ENCODE data around the gene ATPAF1. TPM values are rescaled to one million over a fixed set of nuclear protein-coding genes. Genes with fewer than 3 reads are reported as not detected.

ATPAF1 gene
- total RNA-seq, 1 donor from 2014 or later, result 52.3 TPM

DNA sequence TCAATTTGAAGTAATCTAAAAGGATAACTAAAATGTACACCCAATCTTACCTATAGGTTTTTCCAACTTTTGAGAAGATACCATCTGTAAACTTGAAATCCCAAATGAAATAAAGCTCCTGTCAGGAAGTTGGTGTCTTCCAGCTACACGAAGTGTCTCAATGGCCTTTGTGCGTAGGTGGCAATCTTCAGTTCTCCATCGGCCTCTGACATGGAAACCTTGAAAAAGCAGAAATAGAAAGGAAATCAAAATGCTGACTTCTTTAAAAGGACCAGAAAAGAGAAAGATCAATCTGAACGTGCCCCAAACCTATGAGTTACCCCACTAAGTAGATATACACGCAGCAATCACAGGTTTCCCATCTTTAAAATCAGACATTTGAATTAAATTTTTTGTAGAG is 74.1 kb downstream of the ATPAF1 start:
- DNase-seq (ENCODE audit: low spot score), result no peak

DNA sequence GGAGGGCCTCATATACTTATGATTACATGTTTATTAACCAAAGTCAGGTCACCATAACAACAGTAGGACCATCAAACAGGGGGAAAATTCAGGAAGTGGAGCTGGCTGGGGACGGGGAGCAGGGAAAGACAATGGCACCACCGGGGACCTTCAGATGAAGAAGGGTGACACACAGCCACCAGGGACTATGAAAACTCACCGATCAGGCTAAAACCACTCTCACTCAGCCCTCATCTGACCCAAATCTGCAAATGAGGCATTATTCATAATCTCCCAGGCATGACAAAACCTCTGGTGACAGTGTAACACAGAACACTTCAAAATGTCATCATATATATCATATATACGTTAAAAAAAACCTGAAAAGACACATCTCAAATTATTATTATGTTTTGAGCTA is 75.3 kb downstream of the ATPAF1 start:
- no peak for DNase-seq (ENCODE audit: low spot score)

DNA sequence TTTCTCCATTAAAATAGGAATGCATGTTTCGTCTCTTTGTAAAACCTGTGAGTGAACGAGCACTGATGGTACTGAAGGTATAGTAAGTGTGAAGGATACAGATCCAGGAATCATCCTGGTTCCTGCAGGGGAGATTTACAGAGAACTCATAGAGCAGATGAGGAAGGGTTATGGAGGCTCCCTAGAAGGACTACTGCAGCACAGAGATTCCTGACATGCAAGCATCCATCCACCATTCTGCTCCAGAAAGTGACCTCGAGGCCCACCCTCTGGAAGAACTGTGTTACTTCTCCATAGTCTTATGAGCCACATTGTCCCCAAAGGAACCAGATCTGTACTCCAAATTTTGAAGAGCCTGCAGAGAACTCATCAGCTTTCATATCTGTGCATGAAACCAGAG is 78.6 kb downstream of the ATPAF1 start:
- DNase-seq (ENCODE audit: low spot score), result no peak

DNA sequence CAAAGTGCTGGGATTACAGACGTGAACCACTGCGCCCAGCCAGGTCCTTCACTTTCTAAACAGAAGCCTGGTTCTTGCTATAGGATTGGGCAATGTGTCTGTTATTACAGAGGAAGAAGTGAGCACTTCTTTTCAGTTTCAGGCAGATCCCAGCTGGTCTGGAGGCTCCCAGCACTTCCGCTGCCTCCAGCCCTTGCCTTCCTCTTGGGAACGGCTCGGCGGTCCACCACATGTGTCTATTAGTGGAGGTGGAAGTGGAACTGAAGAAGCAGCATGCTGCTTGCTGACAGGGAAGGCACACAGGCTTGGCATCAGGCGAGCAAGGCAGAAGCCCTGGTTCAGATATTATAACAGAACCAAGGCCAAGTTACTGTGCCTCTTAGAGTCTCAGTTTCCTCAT is 81.1 kb downstream of the ATPAF1 start:
- no peak for DNase-seq (ENCODE audit: low spot score)

DNA sequence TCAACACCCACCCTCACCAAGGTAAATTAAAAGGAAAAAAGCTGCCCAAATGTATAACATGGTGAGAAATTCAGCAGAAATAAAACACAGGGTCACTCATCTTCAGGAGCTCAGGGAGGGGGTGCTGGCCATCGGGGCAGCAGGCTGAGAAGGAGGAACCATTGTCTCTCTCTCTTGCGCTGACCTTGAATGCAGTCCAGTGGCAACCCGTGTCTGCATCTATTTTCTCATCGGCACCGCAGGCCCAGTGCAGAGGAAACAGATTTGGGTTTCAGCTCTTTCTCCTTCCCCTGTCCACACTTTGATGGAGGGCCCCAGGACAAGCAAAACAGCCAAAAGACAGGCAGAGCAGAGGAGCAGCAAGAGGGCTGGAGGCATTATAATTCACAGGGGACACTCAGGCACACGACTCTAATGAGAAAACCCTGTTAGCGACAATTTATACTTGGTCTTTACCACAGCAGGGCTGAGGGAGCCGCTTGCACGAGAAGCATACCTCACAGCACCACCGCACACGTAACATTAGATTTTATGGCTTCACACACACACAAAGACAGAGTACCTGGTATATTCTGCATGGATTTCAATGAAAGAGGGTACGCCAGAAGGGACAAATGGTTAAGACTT is 82.7 kb downstream of the ATPAF1 start:
- no peak for DNase-seq (ENCODE audit: low spot score)

DNA sequence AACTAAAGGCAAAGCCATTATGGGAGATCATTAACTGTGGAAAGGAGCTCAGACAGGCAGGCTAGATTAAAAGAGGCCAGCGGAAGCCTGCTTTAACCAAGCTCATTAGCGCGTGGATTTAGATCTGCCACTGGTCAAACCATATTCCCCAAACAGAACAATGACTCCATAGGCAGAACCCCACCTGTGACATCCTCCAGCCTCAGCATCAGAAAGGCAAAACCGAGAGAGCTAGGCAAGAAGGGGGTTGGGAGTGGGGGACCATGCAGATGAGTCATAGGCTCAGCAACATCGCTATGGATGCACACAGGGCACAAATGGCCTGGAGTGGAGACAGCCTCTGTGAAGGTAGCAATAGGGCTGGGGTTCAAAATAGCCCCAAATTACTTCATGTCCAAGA is 84.7 kb downstream of the ATPAF1 start:
- no peak for DNase-seq (ENCODE audit: low spot score)

DNA sequence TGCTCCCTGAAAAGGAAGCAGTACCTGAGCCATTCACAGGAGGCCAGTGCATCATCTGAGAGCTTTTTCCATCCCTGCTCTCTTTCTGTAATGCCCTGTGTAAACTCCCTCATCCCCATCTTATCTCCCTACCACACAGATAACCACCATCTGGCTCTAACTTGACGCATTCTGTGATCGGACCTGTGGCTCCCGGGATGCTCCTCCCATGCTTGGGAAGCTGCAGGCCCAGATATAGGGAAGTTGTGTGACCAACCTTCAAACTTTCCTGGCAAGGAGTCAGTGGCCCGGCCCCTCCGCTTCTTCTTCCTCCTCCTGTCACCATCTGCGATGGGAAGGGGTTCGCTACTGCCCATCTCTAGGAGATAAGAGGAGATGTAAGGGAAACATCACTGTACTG is 85.2 kb downstream of the ATPAF1 start:
- DNase-seq (ENCODE audit: low spot score), result no peak

Other genes starting within 250 kb of the ATPAF1 start
- 0.45 TPM for gene DMBX1, start 178.5 kb downstream of the ATPAF1 start, total RNA-seq
- gene KNCN, start 116.7 kb downstream of the ATPAF1 start, total RNA-seq, result not detected
- 90.8 TPM for gene MKNK1, start 64.1 kb downstream of the ATPAF1 start, total RNA-seq
- 44.6 TPM for gene MOB3C, start 51.6 kb downstream of the ATPAF1 start, total RNA-seq
- gene TEX38, start 3.5 kb upstream of the ATPAF1 start, total RNA-seq, result not detected
- 96.6 TPM for gene EFCAB14, start 50.8 kb upstream of the ATPAF1 start, total RNA-seq
- 106 TPM for gene CYP4B1, start 130.7 kb upstream of the ATPAF1 start, total RNA-seq

All from mesenteric fat pad (tissue), 1 donor.